ENCODE data around the gene INTS13.

DNA sequence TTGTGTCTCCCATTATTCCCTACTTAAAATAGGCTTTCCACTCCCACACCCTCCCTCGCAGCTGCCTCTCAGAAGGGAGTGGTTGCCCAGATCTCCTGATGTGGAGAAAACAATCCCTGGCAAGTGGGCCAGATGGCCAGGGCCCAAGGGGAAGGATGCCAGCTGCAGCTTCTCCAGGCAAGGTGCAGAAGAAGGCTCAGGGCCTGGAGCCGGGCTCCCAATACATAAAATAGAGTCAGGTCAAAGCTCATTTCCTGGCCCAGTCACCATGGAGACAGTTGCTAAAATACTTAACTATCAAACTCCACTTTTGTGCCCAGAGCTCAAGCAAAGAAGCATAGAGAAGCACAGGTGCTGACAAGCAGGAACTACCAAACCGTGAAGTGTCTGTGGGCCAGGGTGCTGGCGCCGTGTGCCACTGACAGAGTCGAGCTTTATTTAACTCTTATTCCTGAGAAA is 59.1 kb downstream of the INTS13 start:
- TF ChIP-seq EZH2 (IDR thresholded peaks at IDR 0.05; ENCODE audit: borderline replicate concordance, low read length), result no peak
- TF ChIP-seq, protein P1, sequence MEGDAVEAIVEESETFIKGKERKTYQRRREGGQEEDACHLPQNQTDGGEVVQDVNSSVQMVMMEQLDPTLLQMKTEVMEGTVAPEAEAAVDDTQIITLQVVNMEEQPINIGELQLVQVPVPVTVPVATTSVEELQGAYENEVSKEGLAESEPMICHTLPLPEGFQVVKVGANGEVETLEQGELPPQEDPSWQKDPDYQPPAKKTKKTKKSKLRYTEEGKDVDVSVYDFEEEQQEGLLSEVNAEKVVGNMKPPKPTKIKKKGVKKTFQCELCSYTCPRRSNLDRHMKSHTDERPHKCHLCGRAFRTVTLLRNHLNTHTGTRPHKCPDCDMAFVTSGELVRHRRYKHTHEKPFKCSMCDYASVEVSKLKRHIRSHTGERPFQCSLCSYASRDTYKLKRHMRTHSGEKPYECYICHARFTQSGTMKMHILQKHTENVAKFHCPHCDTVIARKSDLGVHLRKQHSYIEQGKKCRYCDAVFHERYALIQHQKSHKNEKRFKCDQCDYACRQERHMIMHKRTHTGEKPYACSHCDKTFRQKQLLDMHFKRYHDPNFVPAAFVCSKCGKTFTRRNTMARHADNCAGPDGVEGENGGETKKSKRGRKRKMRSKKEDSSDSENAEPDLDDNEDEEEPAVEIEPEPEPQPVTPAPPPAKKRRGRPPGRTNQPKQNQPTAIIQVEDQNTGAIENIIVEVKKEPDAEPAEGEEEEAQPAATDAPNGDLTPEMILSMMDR (conservative IDR thresholded peaks at IDR 0.05 in 1 of 2, IDR thresholded peaks at IDR 0.05 in 1 of 2; ENCODE audit: extremely low read depth in 1 of 2, insufficient read depth in 1 of 2, low read depth in 1 of 2, low read length in 2 of 2), result no peak
